Retinal pigment epithelial cell (primary cell): ENCODE measurements around the gene ZNF365.

Experiments
- DNase-seq: peaks from one replicate; pipeline ENCODE4 v3.0.0-alpha.2; 2010; ENCODE audit warnings: low read depth
- H3K4me3 ChIP-seq: 2 replicates; pipeline ENCODE4 v1.5.1; 2011; ENCODE audit warnings: mild to moderate bottlenecking, low read length, control low read depth, moderate library complexity
- TF ChIP-seq, protein P1 (sequence below): conservative IDR thresholded peaks from 2 replicates; pipeline ENCODE4 v1.5.1; 2011; ENCODE audit warnings: low read depth, low read length, control low read depth, inconsistent platforms

ZNF365 gene

DNA sequence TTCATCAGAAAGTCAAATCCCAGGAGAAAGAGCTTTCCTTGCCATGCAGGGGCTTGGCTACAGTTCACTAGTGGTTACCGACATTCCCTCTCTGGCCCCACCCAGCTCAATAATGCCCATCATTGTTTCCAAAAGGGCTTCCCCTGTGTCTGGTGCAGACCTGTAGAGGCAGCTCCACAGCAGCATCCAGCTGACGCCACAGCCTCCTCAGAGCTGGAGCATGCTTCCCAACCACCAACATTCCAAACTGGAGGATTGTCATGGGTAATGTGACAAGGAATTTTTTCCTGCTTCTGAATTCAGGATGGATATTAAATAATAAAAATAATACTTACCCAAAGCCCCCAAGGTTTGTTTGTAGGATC is 77.4 kb downstream of the ZNF365 start:
- TF ChIP-seq, protein P1, sequence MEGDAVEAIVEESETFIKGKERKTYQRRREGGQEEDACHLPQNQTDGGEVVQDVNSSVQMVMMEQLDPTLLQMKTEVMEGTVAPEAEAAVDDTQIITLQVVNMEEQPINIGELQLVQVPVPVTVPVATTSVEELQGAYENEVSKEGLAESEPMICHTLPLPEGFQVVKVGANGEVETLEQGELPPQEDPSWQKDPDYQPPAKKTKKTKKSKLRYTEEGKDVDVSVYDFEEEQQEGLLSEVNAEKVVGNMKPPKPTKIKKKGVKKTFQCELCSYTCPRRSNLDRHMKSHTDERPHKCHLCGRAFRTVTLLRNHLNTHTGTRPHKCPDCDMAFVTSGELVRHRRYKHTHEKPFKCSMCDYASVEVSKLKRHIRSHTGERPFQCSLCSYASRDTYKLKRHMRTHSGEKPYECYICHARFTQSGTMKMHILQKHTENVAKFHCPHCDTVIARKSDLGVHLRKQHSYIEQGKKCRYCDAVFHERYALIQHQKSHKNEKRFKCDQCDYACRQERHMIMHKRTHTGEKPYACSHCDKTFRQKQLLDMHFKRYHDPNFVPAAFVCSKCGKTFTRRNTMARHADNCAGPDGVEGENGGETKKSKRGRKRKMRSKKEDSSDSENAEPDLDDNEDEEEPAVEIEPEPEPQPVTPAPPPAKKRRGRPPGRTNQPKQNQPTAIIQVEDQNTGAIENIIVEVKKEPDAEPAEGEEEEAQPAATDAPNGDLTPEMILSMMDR = no peak
- DNase-seq = no peak
- H3K4me3 ChIP-seq = no peak overlapping the region
